HG02870 (cell line): ENCODE measurements around the gene MROH2A.

Experiments used
- ATAC-seq: cut with Tn5 transposase; IDR thresholded peaks from one replicate; pipeline ENCODE4 v1.9.1; 2021; ENCODE audit warnings: mild to moderate bottlenecking, moderate library complexity; ENCODE audit not compliant: unreplicated experiment

Gene MROH2A

GRCh38 chr2:233764761-233765160, 13.4 kb upstream of the MROH2A start:
- no peak for ATAC-seq

GRCh38 chr2:233766416-233766815, 11.7 kb upstream of the MROH2A start:
- no peak for ATAC-seq

- no peak for ATAC-seq
Measured at GRCh38 chr2:233768076-233768475, 10.1 kb upstream of the MROH2A start.

- no peak for ATAC-seq
Measured at GRCh38 chr2:233769260-233769659, 8.9 kb upstream of the MROH2A start.

- ATAC-seq = no peak
Measured at GRCh38 chr2:233772153-233772552, 6.0 kb upstream of the MROH2A start.

- ATAC-seq = no peak
Measured at GRCh38 chr2:233772583-233772982, 5.5 kb upstream of the MROH2A start.

GRCh38 chr2:233773854-233774253, 4.3 kb upstream of the MROH2A start:
- ATAC-seq = no peak

GRCh38 chr2:233775414-233775813, 2.7 kb upstream of the MROH2A start:
- no peak for ATAC-seq

GRCh38 chr2:233779722-233780121, 1.6 kb downstream of the MROH2A start:
- no peak for ATAC-seq

- ATAC-seq = no peak
Measured at GRCh38 chr2:233780771-233781170, 2.6 kb downstream of the MROH2A start.

GRCh38 chr2:233789554-233789953, 11.4 kb downstream of the MROH2A start:
- ATAC-seq = no peak

GRCh38 chr2:233791151-233791882, 13.2 kb downstream of the MROH2A start:
- no peak for ATAC-seq

- ATAC-seq = no peak
Measured at GRCh38 chr2:233791883-233792329, 13.8 kb downstream of the MROH2A start.

- ATAC-seq = no peak
Measured at GRCh38 chr2:233792720-233793119, 14.6 kb downstream of the MROH2A start.

- ATAC-seq = no peak
Measured at GRCh38 chr2:233793465-233794127, 15.5 kb downstream of the MROH2A start.

- no peak for ATAC-seq
Measured at GRCh38 chr2:233794128-233794658, 16.1 kb downstream of the MROH2A start.

- ATAC-seq = no peak
Measured at GRCh38 chr2:233795735-233796171, 17.6 kb downstream of the MROH2A start.

- no peak for ATAC-seq
Measured at GRCh38 chr2:233796254-233796653, 18.1 kb downstream of the MROH2A start.

GRCh38 chr2:233798335-233799086, 20.4 kb downstream of the MROH2A start:
- ATAC-seq = no peak

- no peak for ATAC-seq
Measured at GRCh38 chr2:233799087-233799665, 21.0 kb downstream of the MROH2A start.

GRCh38 chr2:233799716-233800115, 21.6 kb downstream of the MROH2A start:
- no peak for ATAC-seq
